SK-N-SH treated with all-trans-retinoic acid at 6 μM for 48 hours (cell line): Measurements from ENCODE around the gene RBMS3.

Source experiments
- ATAC-seq: fragments of 200-7000 bp; cut with Tn5 transposase; 3 replicates; pipeline ENCODE4 v1.9.1; 2020; ENCODE audit warnings: mild to moderate bottlenecking, moderate library complexity
- ARNTL ChIP-seq: fragments of 450-650 bp; formaldehyde crosslinking; IDR thresholded peaks from 2 replicates; pipeline ENCODE4 v1.5.0; 2020; ENCODE audit warnings: low read depth, mild to moderate bottlenecking, moderate library complexity, borderline replicate concordance
- BACH2 ChIP-seq: fragments of 250-450 bp; sonication (Bioruptor Pico); IDR thresholded peaks from 2 replicates; pipeline ENCODE4 v1.9.0; 2021; ENCODE audit warnings: mild to moderate bottlenecking, borderline replicate concordance
- CREB5 ChIP-seq: fragments of 250-450 bp; sonication (Bioruptor Pico); IDR thresholded peaks from 2 replicates; pipeline ENCODE4 v1.5.1; 2020; ENCODE audit warnings: low read depth, mild to moderate bottlenecking, moderate library complexity
- CSDC2 ChIP-seq: fragments of 250-450 bp; sonication (Bioruptor Pico); IDR thresholded peaks from 2 replicates; pipeline ENCODE4 v1.5.0; 2020; ENCODE audit warnings: mild to moderate bottlenecking, moderate library complexity
- CSRNP3 ChIP-seq: fragments of 250-450 bp; sonication (Bioruptor Pico); IDR thresholded peaks from 2 replicates; pipeline ENCODE4 v1.5.1; 2021; ENCODE audit warnings: mild to moderate bottlenecking, moderate library complexity
- ISL1 ChIP-seq: fragments of 250-450 bp; sonication (Bioruptor Pico); IDR thresholded peaks from 2 replicates; pipeline ENCODE4 v2.1.2; 2022; ENCODE audit warnings: mild to moderate bottlenecking, moderate library complexity
- OSR1 ChIP-seq: fragments of 250-450 bp; sonication (Bioruptor Pico); IDR thresholded peaks from 2 replicates; pipeline ENCODE4 v1.8.0; 2022; ENCODE audit warnings: moderate library complexity, mild to moderate bottlenecking, inconsistent platforms
- PATZ1 ChIP-seq: fragments of 250-450 bp; sonication (Bioruptor Pico); IDR thresholded peaks from 2 replicates; pipeline ENCODE4 v1.8.0; 2020; ENCODE audit warnings: mild to moderate bottlenecking, moderate library complexity, borderline replicate concordance
- POU6F1 ChIP-seq: fragments of 250-450 bp; sonication (Bioruptor Pico); IDR thresholded peaks from 2 replicates; pipeline ENCODE4 v1.8.0; 2021; ENCODE audit warnings: low read depth, mild to moderate bottlenecking, moderate library complexity, borderline replicate concordance
- RARB ChIP-seq: fragments of 250-450 bp; sonication (Bioruptor Pico); IDR thresholded peaks from 2 replicates; pipeline ENCODE4 v1.8.0; 2021; ENCODE audit warnings: mild to moderate bottlenecking, moderate library complexity
- TCF4 ChIP-seq: fragments of 250-450 bp; sonication (Bioruptor Pico); IDR thresholded peaks from 2 replicates; pipeline ENCODE4 v1.8.0; 2021; ENCODE audit warnings: mild to moderate bottlenecking, moderate library complexity, borderline replicate concordance
- TSHZ2 ChIP-seq: fragments of 250-450 bp; sonication (Bioruptor Pico); IDR thresholded peaks from 2 replicates; pipeline ENCODE4 v1.5.0; 2020; ENCODE audit warnings: mild to moderate bottlenecking, moderate library complexity
- ZFP3 ChIP-seq: fragments of 250-450 bp; sonication (Bioruptor Pico); IDR thresholded peaks from 2 replicates; pipeline ENCODE4 v1.5.0; 2020; ENCODE audit warnings: mild to moderate bottlenecking, moderate library complexity
- ZFP30 ChIP-seq: fragments of 450-650 bp; formaldehyde crosslinking; IDR thresholded peaks from 2 replicates; pipeline ENCODE4 v1.5.0; 2022; ENCODE audit warnings: mild to moderate bottlenecking, moderate library complexity
- ZNF565 ChIP-seq: fragments of 450-650 bp; formaldehyde crosslinking; conservative IDR thresholded peaks from 2 replicates; pipeline ENCODE4 v1.5.0; 2020; ENCODE audit warnings: low read depth, mild to moderate bottlenecking, moderate library complexity
- ZNF70 ChIP-seq: fragments of 450-650 bp; formaldehyde crosslinking; IDR thresholded peaks from 2 replicates; pipeline ENCODE4 v1.5.0; 2020; ENCODE audit warnings: mild to moderate bottlenecking, moderate library complexity
- ZNF8 ChIP-seq: fragments of 450-650 bp; formaldehyde crosslinking; IDR thresholded peaks from 2 replicates; pipeline ENCODE4 v1.5.0; 2020; ENCODE audit warnings: mild to moderate bottlenecking, moderate library complexity

Gene RBMS3

GRCh38 chr3:29644261-29644660 lies 363.4 kb downstream of the RBMS3 start:
- ATAC-seq = peak; percentile 58
- TF ChIP-seq OSR1 (CRISPR knock-in tag) (no peak), ISL1 (CRISPR knock-in tag) (peak; percentile 22; the same call in 1 of the 2 replicates), ARNTL (CRISPR knock-in tag) (no peak), CSDC2 (CRISPR knock-in tag) (0 out of 2 replicates have a peak, but pooled peaks have one; percentile 37), ZFP30 (CRISPR knock-in tag) (no peak), TCF4 (0 out of 2 replicates have a peak, but pooled peaks have one; percentile 56), TSHZ2 (CRISPR knock-in tag) (no peak), ZFP3 (CRISPR knock-in tag) (no peak; the same call in 1 of the 2 replicates), RARB (CRISPR knock-in tag) (no peak), CSRNP3 (CRISPR knock-in tag) (no peak)
- TF ChIP-seq, all 23 proteins: peak for 3

GRCh38 chr3:29644956-29645636 lies 364.2 kb downstream of the RBMS3 start:
- TF ChIP-seq TCF4 = 0 out of 2 replicates have a peak, but pooled peaks have one; percentile 14
- peak; percentile 92 for TF ChIP-seq ISL1 (CRISPR knock-in tag)
- TF ChIP-seq CREB5 (CRISPR knock-in tag) = peak; percentile 61; the same call in 1 of the 2 replicates
- TF ChIP-seq CSDC2 (CRISPR knock-in tag) = no peak
- no peak for TF ChIP-seq ZNF70 (CRISPR knock-in tag)
- ATAC-seq = no peak

- no peak for ATAC-seq
- no peak for TF ChIP-seq ISL1 (CRISPR knock-in tag)
- no peak for TF ChIP-seq ZFP30 (CRISPR knock-in tag)
- TF ChIP-seq CSDC2 (CRISPR knock-in tag) = no peak
- no peak for TF ChIP-seq POU6F1 (CRISPR knock-in tag)
- TF ChIP-seq ZNF70 (CRISPR knock-in tag) = no peak
- TF ChIP-seq CREB5 (CRISPR knock-in tag) = peak; percentile 16; the same call in 1 of the 2 replicates
Observed at GRCh38 chr3:29646043-29646442, 365.2 kb downstream of the RBMS3 start.

- TF ChIP-seq OSR1 (CRISPR knock-in tag) (no peak), ZNF70 (CRISPR knock-in tag) (0 out of 2 replicates have a peak, but pooled peaks have one; percentile 31), ISL1 (CRISPR knock-in tag) (peak; percentile 36)
- peak; percentile 89 for ATAC-seq
Observed at GRCh38 chr3:29649815-29650547, 369.1 kb downstream of the RBMS3 start.

- no peak for ATAC-seq
- TF ChIP-seq ZNF70 (CRISPR knock-in tag) (no peak), ZNF8 (no peak), BACH2 (no peak), CREB5 (CRISPR knock-in tag) (no peak), OSR1 (CRISPR knock-in tag) (no peak), TCF4 (no peak), ZNF565 (CRISPR knock-in tag) (no peak), PATZ1 (CRISPR knock-in tag) (no peak)
Observed at GRCh38 chr3:29653680-29654079, 372.8 kb downstream of the RBMS3 start.
